NCI-H2029 treated with DMSO at 0.1 percent for 48 hours (cell line): ENCODE data around the gene HMX1.

Experiments
- DNase-seq: peaks from one replicate; lab custom pipeline; 2025; lab: John Stamatoyannopoulos, UW

Gene HMX1

DNA sequence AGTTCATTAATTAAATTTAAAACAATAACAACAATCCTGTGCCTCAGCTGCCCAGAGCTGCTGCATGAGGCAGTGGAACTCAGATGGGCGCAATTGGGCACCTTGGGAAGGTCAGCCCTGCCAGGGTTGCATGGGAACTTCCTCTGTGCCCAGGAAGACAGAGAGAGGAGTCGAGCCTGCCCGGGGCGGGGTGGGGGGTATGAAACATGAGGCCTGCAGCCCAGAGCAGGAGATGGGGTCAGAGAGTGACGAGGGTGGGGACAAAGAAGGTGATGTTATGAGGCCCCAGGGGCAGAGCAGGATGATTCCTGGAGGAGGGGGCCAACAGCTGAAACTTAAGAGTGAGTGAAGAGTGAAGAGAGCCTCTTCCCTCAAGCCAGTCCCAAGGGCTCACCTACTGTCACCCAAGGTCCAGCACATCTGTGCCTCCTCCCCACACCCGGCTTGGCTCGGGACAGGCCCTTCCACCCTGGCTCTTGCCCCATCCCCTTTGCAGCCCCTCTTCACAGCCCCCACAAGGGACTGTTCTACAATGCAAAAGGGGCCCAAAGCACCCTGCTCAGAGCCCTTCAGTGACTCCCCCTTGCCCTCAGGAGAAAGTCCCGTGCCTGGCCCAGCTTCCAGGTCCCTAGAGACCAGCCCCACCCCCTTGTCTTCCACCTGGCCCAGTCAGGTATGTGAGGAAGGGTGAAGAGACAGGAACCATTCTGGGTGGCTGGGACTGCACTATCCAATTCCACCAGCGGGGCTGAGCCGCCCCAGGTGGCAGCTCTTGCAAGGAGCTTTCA lies 31.4 kb downstream of the HMX1 start:
- DNase-seq = no peak

DNA sequence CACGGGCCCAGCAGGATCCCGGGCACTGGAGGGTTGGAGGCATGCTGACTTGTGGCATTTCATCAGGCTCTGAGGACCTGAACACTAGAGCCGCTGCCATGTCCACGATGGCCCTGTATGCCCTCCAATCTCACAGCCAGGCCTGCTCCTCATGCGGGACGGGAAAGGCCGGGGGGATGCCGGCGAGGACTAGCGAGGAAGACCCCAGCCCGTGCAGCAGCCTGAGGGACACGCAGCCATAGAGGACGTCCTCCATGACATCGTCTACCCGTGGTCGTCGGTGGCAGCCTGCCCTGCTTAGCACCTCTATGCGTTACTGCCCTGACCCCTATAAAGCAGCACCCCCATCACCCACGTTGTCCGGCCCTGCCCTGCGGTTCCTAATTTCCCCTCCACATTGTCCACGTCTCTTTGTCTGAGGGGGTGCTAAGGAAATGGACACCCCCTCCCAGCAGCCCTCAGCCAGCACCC lies 32.6 kb downstream of the HMX1 start:
- DNase-seq = no peak

DNA sequence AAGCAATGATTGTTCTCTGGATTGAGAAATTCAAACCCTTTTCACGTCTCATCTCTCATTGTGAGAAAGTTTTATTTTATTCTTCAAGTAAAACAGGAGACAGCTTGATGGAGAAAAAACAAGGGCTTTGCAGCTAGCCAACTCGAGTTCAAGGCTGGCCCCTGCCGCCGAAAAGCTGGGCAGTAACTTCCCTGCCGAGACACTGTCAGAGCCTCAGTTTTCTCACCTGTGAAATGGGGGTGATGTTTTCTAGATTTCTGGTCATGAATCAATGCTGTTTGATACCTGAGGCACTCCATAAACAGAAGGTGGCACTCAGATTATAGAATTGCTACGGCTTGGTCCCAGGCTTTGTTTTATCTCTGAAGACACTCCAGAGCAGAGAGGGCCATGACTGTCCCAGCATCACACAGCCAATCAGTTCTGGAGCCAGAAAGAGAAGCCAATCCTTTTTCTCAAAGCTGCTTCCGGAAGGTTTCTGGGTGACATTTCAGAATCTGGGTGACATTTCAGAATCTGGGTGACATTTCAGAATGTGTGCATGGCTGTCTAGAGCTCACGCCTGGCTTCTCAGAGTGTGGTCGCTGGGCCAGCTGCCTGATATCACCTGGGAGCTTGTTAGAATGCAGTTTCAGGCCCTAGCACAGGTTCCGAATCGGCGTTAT lies 33.2 kb downstream of the HMX1 start:
- DNase-seq = no peak

DNA sequence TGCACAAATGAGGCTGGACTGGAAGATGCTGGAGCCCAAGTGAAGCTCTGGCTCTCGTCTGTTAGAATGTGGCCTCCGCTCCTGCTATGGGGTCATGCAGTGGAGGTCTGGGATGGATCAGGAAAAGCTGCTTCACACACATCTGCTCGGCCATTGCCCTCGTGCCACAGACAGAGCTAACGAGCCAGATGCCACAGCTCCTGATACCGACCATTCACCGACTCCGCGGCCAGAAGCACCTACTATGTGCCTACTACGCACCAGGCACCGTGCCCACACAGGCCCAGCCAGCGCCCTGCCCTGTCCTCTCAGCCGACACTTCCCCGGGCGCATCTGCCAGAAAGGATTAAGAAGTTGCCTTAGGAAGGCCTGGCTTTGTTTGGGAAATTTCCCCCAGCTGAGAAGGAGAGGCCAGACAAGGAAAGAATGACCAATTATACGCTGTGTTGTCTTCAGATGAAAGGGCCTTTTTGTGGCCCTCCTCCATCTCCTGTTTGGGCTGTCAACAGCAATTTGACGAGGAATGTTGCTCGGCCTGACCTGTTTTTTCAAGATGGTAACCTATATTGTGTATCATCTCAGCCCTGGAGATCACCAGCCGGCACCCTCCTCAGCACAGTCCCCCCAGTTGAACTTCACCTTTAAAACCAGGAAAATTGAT lies 34.3 kb downstream of the HMX1 start:
- DNase-seq = no peak

DNA sequence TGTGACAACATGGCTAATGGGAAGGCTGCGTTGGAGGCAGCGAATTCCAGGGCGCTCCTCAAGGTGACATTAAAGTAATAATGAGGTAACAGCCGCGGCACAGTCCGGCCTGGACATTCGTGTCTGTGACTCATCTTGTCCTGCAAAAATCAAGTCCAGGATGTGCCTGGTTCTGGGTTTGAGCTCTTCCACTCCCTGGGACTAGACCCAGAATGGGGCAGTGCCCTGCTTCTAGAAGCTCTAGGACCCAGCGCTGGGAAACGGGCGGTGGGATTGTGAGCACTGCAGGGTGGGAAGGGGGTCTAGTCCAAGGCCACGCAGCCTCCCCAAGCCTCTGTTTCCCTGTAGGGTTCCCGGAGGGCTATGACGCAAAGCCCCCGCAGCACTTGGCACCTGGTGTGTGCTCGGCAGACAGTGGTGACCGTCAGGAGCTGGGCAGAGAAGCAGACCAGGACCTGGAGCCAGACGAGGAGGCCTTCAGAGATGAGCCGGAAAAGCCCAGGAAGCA lies 34.9 kb downstream of the HMX1 start:
- DNase-seq = no peak

DNA sequence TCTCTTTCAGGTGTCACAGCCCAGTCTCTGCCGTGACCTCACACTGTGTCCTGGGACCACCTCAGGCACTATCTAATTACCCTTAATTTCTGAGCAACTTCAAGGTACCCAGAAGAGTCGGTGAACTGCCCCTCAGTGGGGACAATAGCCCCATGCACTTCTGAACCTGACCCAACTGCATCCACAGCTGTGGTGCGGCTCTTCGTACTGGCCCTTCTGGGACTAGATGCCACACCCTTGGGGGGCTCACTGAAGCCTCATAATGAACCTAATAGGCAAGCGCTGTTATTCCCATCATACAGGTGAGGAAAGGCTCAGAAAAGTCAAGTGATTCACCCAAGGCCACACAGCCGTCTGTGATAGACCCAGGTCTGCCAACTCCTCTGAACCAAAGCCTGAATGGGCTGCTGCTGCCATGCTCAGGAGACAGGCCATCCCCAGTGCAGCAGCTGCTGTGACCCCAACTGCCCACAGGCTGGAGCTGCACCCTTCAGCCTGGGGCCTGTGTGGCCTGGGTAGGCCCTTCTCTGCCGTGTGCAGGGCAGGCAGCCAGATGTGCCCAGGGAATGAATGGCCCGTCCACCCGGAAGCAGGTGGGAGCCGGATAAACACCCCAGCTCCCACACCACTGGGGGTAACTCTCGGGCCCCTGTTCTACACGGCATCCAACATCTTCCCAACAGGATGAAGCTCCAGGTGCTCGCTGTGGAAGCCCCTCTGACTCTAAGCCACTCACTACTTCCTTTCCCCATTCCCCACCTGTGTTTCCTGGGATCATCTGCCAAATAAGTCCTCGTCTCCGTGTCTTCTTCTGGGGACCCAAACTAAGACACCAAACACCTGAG lies 35.9 kb downstream of the HMX1 start:
- DNase-seq = no peak

DNA sequence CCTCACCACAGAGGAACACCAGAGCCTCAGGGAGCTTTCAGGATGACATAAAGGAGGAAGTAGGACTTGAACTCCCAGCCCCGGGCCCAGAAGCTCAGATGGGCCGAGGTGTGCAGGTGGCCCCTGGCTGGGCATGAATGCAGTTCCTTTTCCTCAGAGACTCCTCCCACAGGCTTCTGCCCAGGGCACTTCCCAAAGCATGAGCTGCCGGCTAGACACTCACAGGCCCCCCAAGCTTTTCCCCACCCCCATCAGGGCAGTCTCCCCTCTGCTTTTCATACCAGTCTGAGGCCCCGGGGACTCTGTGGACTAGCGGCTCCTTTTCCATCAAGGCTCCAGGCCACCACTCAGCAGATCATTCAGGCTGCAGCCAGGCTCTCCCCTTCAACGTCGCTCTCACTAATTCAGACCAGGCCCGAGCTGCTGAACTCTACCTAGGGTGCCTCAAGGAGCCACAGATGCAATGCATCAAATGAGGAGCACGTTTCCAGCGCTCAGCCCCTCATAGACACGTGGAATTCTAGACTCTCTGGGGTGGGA lies 36.9 kb downstream of the HMX1 start:
- no peak for DNase-seq

DNA sequence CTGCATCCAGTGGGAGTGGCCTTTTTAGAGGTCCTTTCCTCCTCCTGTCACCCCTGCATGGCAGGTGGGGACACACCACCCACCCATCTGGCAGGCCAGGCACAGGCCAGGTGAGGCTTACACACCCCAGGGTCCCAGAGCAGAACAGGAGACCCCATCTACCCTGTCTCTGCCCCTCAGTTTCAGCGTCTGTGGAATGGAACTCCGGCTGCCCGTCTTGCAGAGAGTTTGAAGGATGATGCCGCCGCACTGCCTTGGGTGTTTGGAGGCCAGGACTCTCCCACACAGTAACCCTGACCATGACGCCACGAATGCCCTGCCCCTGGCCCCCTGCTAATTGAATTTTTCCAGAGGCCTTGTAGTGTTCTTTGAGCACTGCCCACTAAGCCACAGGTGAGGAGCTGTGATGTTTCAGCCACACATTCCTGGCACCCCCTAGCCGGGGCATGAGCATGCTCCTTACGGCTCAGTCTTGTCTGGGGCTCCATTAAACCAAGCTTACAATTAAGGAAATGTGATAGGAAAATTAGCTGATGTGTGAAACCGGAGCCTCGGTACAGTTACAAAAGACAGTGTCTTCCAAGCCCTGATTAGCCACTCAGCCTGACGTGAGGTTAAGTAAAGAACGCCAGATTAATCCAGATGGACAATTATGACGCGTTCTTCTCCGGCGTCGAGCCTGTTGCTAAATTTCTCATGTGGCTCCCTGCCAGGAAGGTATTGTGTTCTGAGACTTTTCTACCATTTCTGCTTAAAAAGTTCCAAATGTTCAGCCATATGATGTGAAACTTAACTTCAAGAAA lies 39.3 kb downstream of the HMX1 start:
- DNase-seq = no peak

DNA sequence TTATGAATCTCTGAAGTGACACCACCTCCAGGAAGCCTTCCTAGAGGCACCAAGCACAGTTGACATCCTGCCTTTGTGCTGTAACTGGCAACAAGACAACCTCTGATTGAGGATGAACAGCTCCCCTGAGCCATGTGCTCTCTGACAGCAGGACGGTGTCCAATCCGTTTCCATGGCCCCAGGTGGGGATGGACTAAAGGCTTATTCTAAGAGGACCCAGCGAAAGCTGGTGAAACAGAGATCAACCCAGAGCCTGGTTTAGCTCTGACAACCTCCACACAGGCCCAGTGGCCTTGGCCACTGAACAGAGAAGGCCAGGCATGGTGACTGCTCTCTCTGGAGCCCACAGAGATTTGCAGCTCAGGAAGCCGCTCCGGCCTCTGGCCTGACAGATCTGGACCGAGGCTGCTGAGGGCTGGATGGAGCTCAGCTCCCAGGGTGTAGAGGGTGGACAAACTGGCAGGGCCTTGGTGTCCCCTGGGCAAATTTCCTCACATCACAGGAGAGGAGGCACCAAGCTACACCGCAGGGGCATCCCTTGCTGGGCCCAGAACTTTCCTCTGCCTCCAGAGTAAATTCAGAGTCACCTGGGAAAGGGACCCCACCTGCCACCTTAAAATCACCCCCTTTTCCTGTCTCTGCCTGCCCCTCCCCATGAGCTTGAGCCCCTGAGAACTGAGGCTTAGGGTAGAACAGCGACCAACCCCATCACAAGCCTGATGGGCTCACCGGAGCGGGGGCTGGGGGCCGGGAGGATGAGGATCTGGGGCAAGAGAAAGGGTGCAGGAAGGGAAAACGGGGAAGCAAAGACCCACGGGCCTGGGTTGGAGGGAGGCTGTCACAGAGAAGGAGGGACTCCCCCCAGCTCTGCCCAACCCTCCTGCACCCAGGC lies 40.2 kb downstream of the HMX1 start:
- DNase-seq = no peak

DNA sequence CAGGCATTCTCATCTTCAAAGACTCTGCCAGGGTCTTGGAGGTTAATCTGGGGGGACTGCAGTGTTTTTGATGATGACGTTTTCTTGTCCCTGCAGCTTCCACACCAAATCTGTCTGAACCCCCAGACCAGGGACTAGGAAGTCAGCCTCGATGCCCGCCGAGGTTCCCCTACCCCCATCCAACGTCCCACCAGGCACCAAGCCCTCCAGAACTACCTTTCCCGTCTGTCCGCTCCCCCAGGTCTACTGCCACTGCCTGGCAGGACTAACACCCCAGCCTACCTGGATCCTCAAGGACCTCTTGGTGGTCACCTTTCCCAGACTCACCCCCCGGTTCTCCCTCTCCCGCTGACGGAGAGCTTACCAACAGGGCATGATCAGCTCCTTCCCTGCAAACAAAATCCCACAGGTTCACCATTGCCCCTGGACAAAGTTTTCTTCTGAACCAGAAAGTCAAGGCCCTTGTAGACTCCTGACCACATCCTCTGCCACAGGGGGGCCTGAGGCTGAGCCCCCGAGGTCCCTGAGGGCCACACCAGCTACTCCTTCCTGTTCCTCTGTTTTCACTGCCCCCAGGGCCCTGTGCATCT lies 40.9 kb downstream of the HMX1 start:
- no peak for DNase-seq

DNA sequence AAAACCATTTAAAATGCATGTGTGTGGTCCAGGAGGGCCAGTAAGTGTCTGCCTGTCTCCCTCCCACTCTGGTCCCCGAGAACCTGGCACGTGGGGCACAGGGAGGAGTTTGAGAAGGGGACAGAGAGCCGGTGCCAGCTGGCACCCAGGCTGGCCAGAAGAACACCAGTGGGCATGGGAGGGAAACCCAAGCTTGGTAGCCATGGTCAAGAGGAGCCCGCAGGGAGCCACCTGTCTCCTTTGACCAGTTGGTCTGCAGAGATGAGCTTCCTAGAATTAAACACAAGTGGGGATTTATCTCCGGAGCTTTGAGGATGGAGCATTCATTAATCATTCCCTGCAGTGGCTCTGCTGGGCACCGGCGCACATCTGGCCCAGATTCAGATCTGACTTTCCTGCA lies 41.6 kb downstream of the HMX1 start:
- no peak for DNase-seq

DNA sequence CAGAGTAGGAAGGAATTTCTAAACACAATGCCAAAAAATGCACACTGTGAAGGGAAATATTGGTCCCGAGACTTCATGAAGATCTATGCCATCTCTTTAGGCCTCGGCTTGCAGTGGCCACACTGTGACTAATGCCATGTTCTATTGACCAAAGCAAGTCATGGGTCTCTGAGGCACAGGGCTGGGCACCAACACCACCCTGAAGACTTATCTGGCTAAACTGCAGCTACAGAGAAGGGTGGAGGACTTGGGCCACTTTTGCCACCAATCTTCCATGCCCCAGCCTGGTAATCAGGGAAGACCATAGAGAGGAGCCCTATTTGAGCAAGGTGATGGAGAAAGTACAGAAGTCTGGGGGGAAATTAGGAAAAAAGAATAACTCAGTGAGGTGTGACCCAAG lies 42.1 kb downstream of the HMX1 start:
- DNase-seq = no peak

DNA sequence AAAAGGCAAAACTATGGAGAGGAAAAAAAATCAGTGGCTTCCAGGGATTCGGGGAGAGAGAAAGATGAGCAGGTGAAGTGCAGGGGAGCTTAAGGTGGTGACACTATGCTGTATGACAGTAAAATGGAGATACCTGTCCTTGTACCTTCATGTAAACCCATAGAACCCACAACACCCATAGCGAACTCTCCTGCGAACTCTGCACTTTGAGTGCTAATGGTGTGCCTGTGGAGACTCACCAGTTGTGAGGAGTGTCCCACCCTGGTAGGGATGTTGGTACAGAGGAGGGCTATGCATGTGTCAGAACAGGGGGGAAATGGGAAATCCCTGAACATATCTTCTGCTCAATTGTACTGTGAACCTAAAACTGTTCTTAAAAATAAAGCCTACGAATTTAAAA lies 42.8 kb downstream of the HMX1 start:
- DNase-seq = no peak

DNA sequence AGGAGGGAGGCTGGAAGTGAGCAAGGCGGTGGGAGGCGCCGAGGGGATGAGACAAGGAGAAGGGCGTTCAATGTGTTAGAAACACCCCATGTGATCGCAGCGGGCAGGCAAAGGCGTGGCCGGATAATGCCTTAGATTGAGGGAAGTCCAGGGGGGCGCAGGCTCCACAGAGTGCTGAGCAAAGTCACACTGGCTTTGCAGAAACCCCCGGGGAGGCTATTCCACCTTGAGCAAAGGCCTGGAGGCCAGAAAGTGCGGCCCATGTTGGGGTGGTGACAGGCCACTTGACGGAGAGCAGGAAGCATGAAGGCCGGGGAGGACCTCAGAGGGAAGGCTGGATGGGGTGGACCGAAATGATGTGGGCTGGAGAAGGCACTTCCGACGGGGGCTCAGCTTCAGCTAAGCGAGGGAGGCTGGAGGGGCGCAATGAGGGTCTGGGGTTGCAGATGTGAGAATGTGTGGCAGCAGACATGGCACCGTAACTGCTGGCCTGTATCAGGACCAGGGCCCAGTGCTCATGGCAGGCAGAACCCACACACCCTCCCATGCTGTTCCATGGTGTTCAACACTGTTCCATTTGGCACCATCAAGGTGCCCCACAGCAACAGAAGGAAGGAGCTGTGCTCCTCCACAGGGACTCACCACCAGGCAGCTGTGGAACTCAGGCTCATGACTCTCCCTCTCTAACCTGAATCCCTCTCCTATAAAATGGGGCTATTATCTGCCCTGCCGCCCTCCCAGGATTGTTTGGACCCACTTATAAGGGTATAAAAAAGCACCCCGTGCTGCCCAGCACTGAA lies 50.3 kb downstream of the HMX1 start:
- no peak for DNase-seq

DNA sequence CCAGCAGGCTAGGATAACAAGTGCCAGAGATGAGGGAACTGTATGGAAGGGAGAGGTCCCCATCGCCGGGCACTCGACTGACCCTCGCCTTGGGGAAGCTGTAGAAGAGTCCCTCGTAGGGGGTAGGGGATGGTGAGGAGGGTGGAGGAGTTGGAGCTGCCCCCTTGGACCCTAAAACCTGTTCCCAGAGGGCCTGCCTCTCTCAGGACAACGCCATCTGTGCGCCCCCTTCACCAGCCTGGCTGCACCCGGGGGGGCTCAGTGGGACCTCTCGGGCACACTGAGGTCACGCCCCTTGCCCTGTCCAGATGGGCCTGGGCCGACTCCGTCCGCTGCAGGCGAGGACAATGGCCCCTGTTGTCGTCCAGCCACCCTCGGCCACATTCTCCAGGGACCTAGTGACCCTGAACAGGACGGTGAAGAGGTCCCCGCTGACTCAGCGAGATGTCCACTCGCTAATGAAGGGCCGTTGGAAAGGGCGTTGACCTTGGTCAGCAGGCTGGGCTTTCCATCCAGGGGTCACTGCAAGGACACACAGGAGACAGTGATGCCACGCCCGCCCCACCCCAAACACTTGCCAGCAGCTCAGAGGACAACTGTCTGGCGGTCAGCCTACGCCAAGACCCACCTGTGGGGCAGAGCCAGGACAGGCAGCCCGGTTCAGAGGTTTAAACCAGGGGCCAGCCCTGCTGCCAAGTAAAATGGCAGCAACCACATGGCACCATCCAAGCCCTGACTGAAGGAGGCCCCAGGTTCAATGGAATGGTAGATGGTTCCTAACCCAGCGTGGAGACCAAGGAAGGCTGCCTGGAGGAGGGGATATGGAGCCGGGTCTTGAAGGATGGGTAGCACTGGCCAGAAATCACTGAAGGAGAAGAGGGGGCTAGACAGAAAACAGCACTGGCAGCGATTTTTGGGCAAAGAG lies 51.2 kb downstream of the HMX1 start:
- DNase-seq = no peak

DNA sequence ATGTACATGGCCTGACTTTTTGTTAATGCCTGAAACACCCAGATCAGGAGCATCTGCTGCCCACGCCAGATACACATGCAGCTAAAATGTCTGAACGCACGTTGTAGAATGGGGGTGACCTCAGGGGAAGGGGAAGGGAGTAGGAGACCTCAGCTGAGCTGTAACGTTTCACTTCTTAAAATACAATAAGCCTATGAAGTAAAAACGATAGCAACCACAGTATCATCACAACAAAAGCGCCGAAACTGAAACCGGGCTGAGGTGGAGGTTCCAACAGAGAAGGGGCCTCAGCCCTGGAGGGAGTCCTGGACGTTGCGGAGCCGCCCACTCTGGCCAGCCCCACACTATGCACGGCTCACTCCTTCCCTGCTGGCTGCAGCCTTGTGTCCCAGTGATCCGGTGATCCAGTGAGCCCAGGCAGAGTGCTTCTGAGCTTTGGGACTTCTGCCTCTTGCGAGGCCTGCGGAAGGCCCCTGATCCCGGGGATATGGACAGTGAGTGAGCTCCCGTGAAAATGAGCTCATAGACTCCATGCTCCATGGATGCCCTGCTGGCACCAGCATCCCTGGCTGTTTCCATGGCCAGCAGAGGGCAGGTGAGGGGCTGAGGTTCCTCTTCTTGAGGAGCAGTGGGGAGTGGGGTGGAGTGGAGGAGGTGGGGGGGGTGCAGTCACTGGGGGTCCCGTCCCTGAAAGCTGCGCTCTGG lies 52.0 kb downstream of the HMX1 start:
- DNase-seq = no peak

DNA sequence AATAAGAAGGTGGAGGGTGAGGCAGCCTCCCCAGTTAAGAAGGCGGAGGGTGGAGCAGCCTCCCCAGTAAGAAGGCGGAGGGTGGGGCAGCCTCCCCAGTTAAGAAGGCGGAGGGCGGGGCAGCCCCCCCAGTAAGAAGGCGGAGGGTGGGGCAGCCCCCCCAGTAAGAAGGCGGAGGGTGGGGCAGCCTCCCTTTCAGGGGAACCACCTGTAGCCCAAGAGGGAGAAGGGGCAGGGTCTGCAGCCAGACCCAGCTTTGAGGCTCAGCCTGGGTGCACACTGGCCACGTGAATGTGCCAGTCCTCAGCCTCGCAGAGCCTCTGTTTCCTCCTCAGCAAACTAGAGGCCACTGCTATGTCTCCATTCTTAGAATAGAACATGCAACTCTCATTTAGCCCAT lies 52.6 kb downstream of the HMX1 start:
- DNase-seq = no peak
